Measurements from ENCODE around the gene MYH14. TPM values are rescaled to one million over a fixed set of nuclear protein-coding genes. Genes with fewer than 3 reads are reported as not detected.

Gene MYH14
- polyA plus RNA-seq, 1 donor from 2014 or later: not detected

DNA sequence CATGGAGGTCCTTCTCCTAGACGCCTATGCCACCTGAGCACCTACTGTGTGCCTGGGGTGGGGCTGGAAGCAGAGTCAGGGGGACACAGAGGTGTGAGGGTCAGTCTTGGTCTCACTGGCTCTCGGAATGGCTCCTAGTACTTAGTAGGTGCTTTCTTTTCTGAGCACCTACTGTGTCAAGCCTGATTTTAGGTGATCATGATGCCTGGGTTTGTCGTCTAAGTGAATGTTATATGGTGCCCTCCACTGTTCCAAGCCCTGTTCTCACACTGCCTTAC is 20.0 kb downstream of the MYH14 start:
- no peak overlapping the region for H3K27ac ChIP-seq (ENCODE audit: low read length)
- no peaks in the 10 kb centered on the region for H3K9me3 ChIP-seq (ENCODE audit: low read length)
- H3K9ac ChIP-seq (ENCODE audit: low read length): no peak overlapping the region
- TF ChIP-seq MXI1 (conservative IDR thresholded peaks at IDR 0.05; ENCODE audit: poor library complexity, severe bottlenecking) (no peak), EP300 (conservative IDR thresholded peaks at IDR 0.05; ENCODE audit: poor library complexity, severe bottlenecking) (no peak), EZH2 (IDR thresholded peaks at IDR 0.05; ENCODE audit: borderline replicate concordance, insufficient read depth, low read length, poor library complexity, severe bottlenecking) (no peak), RAD21 (conservative IDR thresholded peaks at IDR 0.05) (no peak), POLR2AphosphoS5 (IDR thresholded peaks at IDR 0.05) (no peak), SMC3 (conservative IDR thresholded peaks at IDR 0.05; ENCODE audit: poor library complexity) (no peak)
- TF ChIP-seq, protein P1, sequence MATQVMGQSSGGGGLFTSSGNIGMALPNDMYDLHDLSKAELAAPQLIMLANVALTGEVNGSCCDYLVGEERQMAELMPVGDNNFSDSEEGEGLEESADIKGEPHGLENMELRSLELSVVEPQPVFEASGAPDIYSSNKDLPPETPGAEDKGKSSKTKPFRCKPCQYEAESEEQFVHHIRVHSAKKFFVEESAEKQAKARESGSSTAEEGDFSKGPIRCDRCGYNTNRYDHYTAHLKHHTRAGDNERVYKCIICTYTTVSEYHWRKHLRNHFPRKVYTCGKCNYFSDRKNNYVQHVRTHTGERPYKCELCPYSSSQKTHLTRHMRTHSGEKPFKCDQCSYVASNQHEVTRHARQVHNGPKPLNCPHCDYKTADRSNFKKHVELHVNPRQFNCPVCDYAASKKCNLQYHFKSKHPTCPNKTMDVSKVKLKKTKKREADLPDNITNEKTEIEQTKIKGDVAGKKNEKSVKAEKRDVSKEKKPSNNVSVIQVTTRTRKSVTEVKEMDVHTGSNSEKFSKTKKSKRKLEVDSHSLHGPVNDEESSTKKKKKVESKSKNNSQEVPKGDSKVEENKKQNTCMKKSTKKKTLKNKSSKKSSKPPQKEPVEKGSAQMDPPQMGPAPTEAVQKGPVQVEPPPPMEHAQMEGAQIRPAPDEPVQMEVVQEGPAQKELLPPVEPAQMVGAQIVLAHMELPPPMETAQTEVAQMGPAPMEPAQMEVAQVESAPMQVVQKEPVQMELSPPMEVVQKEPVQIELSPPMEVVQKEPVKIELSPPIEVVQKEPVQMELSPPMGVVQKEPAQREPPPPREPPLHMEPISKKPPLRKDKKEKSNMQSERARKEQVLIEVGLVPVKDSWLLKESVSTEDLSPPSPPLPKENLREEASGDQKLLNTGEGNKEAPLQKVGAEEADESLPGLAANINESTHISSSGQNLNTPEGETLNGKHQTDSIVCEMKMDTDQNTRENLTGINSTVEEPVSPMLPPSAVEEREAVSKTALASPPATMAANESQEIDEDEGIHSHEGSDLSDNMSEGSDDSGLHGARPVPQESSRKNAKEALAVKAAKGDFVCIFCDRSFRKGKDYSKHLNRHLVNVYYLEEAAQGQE (IDR thresholded peaks at IDR 0.05; ENCODE audit: borderline replicate concordance): no peak
- no peak overlapping the region for H3K4me3 ChIP-seq (ENCODE audit: low read length)
- no peak overlapping the region for H3K4me2 ChIP-seq (ENCODE audit: low read length)
- no peaks in the 10 kb centered on the region for H3K36me3 ChIP-seq (ENCODE audit: insufficient read depth, low read length)
- no peaks in the 10 kb centered on the region for H4K20me1 ChIP-seq (ENCODE audit: insufficient read depth)
- no peaks in the 10 kb centered on the region for H3K9me2 ChIP-seq (ENCODE audit: insufficient read depth, low read length)
- no peak overlapping the region for H2AFZ ChIP-seq (ENCODE audit: low read depth, low read length)
- H3K79me2 ChIP-seq (replicated peaks; ENCODE audit: insufficient read depth, low read length): no peaks in the 10 kb centered on the region
- H3F3A ChIP-seq (ENCODE audit: insufficient read depth, low read length, poor library complexity, severe bottlenecking): no peaks in the 10 kb centered on the region
- H3K27me3 ChIP-seq (ENCODE audit: insufficient read depth, low read depth, low read length): no peaks in the 10 kb centered on the region

- Histone ChIP-seq H2AFZ (ENCODE audit: low read depth, low read length) (no peak overlapping the region), H3K36me3 (ENCODE audit: insufficient read depth, low read length) (no peaks in the 10 kb centered on the region), H3K27ac (ENCODE audit: low read length) (no peak overlapping the region), H3K4me2 (ENCODE audit: low read length) (no peak overlapping the region), H3K4me3 (ENCODE audit: low read length) (no peak overlapping the region), H3F3A (ENCODE audit: insufficient read depth, low read length, poor library complexity, severe bottlenecking) (no peaks in the 10 kb centered on the region), H3K9me2 (ENCODE audit: insufficient read depth, low read length) (no peaks in the 10 kb centered on the region), H3K9ac (ENCODE audit: low read length) (no peak overlapping the region), H3K9me3 (ENCODE audit: low read length) (no peaks in the 10 kb centered on the region), H3K27me3 (ENCODE audit: insufficient read depth, low read depth, low read length) (no peaks in the 10 kb centered on the region), H3K79me2 (replicated peaks; ENCODE audit: insufficient read depth, low read length) (no peaks in the 10 kb centered on the region), H4K20me1 (ENCODE audit: insufficient read depth) (no peaks in the 10 kb centered on the region)
- TF ChIP-seq, protein P1 (IDR thresholded peaks at IDR 0.05; ENCODE audit: borderline replicate concordance): no peak
- TF ChIP-seq EP300 (conservative IDR thresholded peaks at IDR 0.05; ENCODE audit: poor library complexity, severe bottlenecking): no peak
- no peak for TF ChIP-seq EZH2 (IDR thresholded peaks at IDR 0.05; ENCODE audit: borderline replicate concordance, insufficient read depth, low read length, poor library complexity, severe bottlenecking)
- TF ChIP-seq MXI1 (conservative IDR thresholded peaks at IDR 0.05; ENCODE audit: poor library complexity, severe bottlenecking): no peak
- TF ChIP-seq, protein P2, sequence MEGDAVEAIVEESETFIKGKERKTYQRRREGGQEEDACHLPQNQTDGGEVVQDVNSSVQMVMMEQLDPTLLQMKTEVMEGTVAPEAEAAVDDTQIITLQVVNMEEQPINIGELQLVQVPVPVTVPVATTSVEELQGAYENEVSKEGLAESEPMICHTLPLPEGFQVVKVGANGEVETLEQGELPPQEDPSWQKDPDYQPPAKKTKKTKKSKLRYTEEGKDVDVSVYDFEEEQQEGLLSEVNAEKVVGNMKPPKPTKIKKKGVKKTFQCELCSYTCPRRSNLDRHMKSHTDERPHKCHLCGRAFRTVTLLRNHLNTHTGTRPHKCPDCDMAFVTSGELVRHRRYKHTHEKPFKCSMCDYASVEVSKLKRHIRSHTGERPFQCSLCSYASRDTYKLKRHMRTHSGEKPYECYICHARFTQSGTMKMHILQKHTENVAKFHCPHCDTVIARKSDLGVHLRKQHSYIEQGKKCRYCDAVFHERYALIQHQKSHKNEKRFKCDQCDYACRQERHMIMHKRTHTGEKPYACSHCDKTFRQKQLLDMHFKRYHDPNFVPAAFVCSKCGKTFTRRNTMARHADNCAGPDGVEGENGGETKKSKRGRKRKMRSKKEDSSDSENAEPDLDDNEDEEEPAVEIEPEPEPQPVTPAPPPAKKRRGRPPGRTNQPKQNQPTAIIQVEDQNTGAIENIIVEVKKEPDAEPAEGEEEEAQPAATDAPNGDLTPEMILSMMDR (IDR thresholded peaks at IDR 0.05; ENCODE audit: poor library complexity, severe bottlenecking): no peak
- TF ChIP-seq RAD21 (conservative IDR thresholded peaks at IDR 0.05): no peak
- TF ChIP-seq SMC3 (conservative IDR thresholded peaks at IDR 0.05; ENCODE audit: poor library complexity): no peak
These were observed 21.7 kb downstream of the MYH14 start for GRCh38 chr19:50224986-50225747.
